HG03066 (cell line): ENCODE data around the gene SURF2.
"Not testable (repeated sequence)": the region's sequence is repeated elsewhere in the genome, so short reads cannot be mapped to it uniquely, and the experiment has no call there.

Experiments
- ATAC-seq: cut with Tn5 transposase; IDR thresholded peaks from one replicate; pipeline ENCODE4 v1.9.1; 2021; ENCODE audit warnings: low read depth; ENCODE audit not compliant: unreplicated experiment

Gene SURF2

DNA sequence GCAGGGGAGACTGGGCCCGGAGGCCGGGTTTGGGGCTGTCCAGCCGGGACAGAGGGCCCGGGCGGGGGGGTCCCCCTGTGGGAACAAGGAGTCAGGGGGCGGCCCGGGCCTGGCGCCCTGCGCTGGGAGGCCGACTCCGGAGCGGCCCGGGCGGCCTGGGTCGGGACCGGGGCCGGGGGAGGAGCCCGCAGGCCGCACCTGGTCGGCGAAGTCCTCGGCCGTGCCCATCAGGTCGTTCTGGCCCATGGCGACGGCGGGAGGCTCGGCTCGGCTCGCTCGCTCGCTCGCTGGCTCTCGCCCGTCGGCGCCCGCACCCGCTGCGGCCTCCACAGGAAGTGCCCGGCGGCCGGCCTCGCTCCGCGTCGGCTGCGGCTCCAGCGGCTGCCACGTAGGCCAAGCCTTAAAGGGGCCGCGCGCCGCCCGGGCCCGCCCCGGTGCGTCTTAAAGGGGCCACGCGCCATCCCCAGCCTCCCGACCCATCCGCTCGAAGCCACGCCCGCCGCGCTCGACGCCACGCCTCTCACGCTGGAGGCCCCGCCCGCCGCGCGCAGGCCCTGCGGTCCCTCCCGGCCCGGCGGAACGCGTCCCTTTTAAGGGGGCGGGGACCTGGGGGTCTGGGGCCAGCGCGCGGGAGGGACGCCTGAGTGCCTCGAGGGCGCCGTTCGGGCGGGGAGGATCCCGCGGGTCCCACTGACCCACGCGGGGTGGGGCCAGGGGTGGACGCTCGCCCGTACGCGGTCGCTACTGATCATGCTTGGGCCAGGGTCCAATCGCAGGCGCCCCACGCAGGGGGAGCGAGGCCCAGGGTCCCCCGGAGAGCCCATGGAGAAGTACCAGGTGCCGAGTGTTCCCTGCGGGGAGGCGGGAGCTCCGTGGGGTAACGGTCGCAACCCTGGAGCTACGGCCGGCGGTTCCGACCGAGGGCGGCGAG lies 19.6 kb downstream of the SURF2 start, which contains the start of the genes STKLD1 and SURF4:
Gene STKLD1, plus strand, starts transcription at position 643 of the 931 bp plus-strand sequence. Its CDS starts 108 bp downstream, at position 751.
Gene SURF4, minus strand, starts transcription at position 337 of the 931 bp plus-strand sequence. Its CDS starts 91 bp downstream, at position 246.
- ATAC-seq = peak; percentile 87

- not testable (repeated sequence) for ATAC-seq
These were observed 20.9 kb downstream of the SURF2 start for GRCh38 chr9:133377280-133377679.

GRCh38 chr9:133377721-133378216 lies 21.4 kb downstream of the SURF2 start:
- no peak for ATAC-seq

DNA sequence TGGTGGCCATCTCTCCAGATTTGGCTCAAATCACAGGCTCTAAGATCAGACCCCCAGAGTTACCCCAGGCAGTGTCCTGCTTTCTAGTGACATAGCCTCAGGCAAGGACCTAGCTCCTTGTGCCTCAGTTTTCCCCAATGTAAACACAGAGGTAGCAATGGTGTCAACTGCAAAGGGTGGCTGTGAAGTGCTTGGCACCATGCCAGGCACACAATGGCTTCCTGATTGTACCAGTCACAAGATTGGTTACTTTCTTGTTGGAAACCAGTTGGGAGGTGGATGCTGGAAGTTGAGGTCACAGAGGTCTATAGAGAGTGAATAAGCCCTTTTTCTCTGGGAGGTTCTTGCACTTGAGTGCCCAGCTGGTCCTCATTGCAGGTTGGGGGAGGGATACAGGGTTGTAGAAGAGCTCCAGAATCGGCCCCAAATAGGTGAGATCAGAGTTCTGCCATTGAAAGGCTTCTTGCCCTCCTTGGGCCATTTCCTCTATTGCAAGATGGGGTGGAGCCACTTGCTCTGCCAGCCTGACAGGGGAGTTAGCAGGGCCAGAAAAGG lies 22.1 kb downstream of the SURF2 start:
- ATAC-seq = no peak

DNA sequence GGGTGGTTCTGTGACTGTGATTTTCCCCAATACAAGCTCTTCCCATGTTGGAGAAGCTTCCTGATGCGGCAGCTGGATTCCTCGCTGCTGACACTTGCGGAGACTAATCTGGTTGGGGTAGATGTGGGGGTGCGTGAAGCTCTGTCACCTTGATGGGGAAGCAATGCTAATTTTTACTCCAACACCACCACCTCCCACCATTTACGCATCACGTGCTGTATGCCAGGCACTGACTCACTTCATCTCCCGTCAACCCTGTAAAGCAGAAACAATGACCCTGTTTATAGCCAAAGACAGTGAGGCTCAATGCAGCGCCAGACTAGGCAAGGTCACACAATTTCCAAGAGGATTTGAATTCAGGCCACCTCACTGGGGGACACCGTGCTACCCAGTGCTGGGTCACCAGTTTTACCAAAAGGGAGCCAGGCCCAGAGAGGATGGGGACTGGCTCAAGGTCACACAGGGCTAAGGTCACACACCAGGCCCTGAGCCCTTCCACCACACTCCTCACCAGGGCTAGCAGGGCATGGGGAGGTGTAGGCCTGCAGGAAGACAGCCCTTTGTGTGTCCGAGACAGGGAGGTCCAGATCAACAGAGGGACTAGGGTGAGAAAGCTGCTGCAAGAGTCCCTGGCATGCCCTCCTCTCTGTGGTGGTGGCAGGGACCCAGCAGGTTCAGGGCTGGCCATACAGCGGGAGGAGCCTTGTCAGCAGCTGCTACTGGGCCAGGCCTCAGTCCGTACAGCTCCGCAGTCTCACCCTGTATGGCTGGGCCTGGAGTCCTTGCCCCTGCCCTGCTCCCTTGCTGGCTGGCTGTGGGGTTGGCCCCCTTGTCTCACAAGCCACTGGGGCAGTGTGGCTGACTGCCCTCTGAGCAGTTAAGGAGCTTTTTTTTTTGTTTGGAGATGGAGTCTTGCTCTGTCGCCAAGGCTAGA lies 23.1 kb downstream of the SURF2 start:
- no peak for ATAC-seq

DNA sequence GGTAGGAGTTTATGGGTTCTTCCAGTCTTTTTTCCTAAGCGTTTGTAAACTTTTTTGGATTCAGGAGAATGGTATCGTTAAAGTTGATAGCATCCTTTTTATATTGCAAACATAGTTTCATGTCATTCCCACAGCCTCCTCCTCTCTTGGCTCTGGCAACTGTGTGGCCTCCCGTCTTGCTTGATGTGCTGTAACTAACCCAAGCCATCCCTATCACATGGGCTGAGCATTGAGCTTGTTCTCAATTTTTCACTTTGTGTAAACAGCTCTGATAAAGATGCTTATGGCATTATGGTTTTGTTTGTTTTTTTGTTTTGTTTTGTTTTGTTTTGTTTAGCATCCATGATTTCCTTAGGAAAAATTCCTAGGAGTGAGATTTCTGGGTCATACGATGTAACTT lies 24.4 kb downstream of the SURF2 start:
- ATAC-seq = no peak

DNA sequence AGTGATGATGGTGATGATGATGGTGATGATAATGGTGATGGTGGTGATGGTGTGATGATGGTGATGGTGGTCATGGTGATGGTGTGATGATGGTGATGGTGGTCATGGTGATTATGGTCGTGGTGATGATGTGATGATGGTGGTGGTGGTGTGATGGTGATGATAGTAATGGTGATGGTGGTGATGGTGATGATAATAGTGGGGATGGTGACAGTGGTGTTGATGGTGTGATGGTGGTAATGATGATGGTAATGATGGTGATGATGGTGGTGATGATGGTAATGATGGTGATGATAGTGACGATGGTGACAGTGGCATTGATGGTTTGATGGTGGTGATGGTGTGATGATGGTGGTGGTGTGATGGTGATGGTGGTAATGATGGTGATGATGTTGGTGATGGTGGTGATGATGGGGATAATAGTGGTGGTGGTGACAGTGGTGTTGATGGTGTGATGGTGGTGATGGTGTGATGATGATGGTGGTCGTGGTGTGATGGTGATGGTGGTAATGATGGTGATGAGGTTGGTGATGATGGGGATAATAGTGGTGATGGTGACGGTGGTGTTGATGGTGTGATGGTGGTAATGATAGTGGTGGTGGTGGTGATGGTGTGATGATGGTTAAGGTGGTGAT lies 26.3 kb downstream of the SURF2 start:
- no peak for ATAC-seq

DNA sequence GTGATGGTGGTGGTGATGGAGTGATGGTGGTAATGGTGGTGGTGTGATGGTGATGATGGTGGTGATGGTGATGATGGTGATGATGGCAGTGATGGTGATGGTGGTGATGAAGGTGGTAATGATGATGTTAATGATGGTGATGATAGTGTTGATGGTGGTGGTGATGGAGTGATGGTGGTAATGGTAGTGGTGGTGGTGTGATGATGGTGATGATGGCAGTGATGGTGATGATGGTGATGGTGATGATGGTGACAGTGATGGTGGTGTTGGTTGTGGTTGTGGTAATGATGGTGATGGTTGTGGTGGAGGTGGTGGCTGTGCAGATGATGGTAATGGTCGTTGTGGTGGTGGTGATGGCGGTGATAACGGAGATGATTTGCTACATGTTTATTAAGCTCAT lies 27.1 kb downstream of the SURF2 start:
- ATAC-seq = no peak

GRCh38 chr9:133384736-133385321 lies 28.5 kb downstream of the SURF2 start:
- ATAC-seq = no peak

GRCh38 chr9:133385452-133385851 lies 29.1 kb downstream of the SURF2 start:
- ATAC-seq = no peak

GRCh38 chr9:133386338-133386737 lies 30.0 kb downstream of the SURF2 start:
- ATAC-seq = no peak

- no peak for ATAC-seq
These were observed 31.3 kb downstream of the SURF2 start for GRCh38 chr9:133387680-133388079.

DNA sequence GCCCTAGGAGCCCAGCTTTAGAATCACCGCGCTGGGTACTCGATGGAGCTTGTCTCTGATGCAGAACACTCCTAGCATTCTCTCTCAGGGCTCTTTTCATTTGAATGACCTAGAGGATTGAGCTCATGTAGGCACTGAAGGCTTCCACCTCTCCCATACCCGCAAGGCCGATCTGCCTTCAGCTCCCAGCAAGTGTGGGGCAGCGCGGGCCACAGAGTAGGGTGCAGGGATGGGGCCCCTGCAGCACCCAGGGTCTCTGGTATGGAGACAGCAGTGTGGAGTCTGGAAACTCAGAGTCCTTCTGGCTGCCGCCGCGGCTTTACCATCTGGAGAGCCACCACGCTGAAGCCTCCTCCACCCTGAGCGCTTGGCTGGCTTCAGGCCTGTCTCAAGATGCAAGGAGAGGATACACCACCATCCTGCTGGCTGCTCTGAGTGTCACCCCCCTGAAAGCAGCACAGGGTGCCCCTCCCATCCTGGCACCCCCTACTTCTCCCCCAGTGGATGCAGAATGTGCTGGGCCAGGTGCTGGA lies 32.7 kb downstream of the SURF2 start:
- ATAC-seq = no peak

DNA sequence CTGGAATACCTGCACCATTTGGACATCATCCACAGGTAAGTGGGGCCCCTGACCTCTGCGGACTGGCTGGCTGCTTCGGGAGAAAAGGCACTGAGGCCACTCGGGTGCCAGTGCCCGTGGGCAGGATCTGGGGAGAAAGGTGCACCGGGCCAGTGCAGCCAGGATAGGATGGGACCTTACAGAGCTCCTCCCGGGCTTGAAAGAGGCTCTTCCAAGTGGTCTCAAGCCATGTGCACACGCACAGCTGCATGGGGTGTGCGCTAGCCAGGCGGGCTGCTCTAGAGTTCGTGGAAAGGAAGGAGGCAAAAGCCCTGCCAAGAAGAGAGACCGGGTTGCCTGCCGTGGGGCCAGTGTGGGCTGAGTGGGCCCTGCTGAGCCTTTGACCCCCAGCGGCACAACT lies 33.2 kb downstream of the SURF2 start:
- ATAC-seq = no peak

DNA sequence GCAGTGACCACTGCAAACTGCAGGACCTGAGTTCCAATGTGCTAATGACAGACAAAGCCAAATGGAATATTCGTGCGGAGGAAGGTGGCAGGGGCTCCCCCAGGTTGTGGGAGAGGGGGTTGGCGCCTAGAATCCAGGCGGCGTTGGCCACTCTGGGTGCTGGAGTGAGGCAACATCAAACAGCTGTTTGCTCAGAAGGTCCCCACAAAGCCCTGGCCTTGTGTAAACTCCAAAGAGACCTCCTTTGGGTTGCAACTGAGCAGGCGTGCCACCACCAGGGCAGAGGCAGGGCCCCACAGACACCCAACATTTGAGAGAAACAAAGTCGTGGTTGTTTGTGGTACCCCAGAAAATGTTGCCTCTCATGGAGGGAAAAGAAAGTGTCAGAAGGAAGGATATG lies 34.4 kb downstream of the SURF2 start:
- no peak for ATAC-seq

- not testable (repeated sequence) for ATAC-seq
These were observed 35.1 kb downstream of the SURF2 start for GRCh38 chr9:133391449-133391848.

DNA sequence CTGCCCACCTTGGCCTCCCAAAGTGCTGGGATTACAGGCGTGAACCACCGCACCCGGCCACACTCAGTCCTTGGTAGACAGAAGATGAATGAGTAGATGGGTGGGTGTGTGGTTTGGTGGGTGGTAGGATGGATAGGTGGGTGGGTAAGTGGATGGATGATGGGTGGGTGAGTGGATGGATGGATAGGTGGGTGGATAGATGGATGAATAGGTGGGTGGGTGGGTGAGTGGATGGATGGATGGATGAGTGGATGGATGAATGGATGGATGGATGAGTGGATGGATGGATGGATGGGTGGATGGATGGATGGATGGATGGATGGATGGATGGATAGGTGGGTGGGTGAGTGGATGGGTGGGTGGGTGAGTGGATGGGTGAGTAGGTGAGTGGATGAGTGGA lies 36.0 kb downstream of the SURF2 start:
- not testable (repeated sequence) for ATAC-seq

GRCh38 chr9:133393399-133393798 lies 37.0 kb downstream of the SURF2 start:
- no peak for ATAC-seq

DNA sequence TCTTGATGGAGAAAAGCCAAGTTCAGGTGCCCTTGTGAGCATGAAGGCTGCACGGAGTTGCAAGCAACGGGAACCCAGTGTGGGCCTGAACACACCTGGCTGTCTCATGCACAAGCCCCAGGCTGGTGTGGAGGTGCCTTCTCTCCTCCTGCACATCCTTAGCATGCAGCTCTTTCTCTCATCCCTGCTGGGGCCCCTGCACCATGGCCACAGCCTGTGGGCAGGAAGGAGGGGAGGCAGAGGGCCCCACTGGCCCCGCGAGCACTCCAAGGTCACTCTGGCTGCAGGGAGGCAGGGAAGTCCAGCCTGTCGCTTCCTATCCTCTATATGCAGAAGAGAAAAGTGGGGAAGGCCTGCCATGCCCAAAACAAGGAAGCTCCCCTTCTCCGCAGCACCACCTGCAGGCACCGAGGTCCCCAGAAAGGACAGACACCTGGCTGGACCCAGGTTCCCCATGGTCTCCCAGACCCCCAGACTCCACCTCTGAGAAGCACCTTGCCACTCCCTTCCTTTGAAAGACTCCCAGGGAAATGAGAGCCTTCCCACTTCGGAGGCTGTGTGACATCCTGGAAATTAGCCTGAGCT lies 38.4 kb downstream of the SURF2 start:
- no peak for ATAC-seq
